Measurements from ENCODE around the gene HOXD3.

DNA sequence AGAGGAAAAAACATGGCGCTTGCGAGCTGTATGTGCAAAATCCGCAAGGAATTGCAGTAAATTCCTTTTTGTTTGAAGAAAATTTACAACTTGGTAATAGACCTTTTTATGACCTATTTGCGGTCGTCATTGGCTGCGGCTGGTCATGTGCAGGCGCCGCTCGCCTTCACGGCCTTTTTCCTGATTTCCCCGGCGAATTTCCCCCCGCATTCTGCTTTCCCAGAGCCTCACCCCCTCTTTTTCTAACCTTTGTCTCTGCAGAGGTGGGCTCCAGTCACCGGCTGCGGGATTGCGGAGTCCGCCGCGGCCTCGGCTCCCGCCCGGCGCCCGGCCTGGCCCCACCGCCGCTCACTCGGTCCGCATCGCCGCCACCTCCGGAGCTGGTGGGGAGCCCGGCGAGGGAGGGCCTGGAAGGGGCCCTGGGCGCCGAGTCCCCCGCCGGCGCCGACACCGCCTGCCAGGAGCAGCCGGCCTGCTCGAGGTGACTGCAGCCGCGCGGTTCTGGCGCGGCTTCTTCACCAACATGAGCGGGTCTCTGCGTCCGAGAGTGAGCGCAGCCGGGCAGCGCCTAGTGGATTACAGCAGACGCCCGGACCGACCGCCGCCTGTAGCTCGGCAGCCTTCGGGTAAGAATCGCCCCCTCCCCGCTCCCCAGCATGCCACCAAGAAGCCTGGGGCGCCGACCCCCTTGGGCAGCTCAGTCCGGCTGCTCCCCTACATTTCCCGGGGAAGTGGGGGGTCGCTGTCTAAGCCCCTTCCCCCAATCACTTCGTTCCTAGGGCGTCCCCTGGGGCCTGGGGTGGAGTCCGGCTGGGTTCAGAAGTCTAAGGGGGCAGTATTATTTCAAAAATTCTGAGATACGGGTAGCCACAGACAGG, 20.5 kb upstream of the HOXD3 start:
- TF ChIP-seq, protein P1, sequence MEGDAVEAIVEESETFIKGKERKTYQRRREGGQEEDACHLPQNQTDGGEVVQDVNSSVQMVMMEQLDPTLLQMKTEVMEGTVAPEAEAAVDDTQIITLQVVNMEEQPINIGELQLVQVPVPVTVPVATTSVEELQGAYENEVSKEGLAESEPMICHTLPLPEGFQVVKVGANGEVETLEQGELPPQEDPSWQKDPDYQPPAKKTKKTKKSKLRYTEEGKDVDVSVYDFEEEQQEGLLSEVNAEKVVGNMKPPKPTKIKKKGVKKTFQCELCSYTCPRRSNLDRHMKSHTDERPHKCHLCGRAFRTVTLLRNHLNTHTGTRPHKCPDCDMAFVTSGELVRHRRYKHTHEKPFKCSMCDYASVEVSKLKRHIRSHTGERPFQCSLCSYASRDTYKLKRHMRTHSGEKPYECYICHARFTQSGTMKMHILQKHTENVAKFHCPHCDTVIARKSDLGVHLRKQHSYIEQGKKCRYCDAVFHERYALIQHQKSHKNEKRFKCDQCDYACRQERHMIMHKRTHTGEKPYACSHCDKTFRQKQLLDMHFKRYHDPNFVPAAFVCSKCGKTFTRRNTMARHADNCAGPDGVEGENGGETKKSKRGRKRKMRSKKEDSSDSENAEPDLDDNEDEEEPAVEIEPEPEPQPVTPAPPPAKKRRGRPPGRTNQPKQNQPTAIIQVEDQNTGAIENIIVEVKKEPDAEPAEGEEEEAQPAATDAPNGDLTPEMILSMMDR (IDR thresholded peaks at IDR 0.05 in 8 of 11, conservative IDR thresholded peaks at IDR 0.05 in 3 of 11), result no peak
- TF ChIP-seq POLR2A (IDR thresholded peaks at IDR 0.05), result no peak

All from spleen (tissue), 7 donors.